Activated CD8-positive, alpha-beta memory T cell treated with anti-CD3 and anti-CD28 coated beads for 24 hours (primary cell): ENCODE data around the gene COL9A2.

Experiments
- DNase-seq: peaks from one replicate; pipeline ENCODE4 v3.0.0-alpha.2; 2020

Gene COL9A2

DNA sequence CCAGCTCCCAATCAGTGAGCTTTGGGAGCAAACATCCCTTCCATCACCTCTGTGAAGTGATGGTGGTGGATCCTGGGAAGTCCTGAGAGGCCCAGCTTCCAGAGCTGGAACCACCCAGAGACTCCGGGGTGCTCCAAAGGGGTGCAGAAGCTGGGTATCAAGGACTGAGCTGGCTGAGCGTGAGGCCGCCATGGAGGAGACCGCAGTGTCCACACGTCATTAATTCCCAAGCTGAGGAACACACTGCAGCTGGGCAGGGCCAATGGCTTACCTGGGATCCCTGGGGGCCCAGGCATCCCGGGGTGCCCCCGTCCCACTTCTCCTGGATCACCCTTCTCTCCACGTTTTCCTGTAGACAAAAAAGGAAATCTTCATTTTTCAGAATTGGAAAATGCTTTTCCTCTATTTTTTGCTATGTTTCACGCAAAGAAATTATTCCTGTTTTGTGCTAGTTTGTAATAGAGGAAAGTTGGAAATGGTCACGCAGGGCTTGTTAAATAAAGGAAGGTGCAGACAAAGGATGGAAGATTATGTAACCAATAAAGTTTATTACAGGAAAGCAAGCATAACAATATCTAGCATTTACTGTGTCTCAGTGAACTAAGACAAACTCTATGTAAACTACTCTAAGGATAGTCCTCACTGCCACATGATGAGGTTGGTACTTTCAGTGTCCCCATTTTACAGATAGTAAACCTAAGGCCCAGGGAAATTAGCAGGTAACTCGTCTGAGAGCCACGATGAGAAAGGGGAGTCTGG lies 15.4 kb downstream of the COL9A2 start:
- peak; percentile 19 for DNase-seq

DNA sequence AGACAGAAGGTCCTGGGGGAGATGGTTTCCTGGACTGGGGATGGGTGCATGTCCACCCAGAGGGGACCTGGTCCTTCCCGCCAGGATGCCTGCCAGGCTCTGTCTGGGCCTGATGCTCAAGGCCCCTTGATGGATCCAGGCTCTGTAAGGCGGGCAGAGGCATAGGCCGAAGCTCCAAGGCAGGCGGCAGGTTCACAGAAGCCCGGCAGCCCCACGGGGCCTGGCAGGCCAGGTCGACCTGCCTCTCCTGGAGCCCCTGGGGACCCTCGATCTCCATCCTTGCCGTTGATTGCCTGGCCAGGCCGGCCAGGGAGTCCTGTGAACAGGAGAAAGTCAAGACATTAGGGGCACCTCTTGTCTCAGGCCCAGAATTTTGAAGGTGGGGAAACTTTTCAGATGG lies 16.0 kb downstream of the COL9A2 start:
- no peak for DNase-seq

DNA sequence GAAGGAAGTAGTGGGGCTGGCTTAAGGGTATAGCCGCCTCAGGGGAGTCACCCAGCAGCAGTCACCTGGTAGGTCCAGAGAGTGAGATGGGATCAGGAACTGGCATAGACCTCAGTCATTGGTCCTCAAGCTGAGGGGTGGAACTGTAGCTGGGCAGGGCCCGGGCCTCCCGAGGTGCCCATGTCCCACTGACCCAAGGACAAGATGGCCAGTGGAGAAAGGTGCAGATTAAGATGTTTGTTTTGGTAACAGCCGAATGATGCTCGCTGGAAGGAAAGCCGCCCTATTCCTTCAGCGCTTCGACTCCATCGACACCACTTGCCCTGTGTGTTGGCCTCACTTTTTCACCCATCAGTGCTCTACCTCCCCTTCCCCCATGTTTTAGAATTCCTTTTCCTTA lies 16.4 kb downstream of the COL9A2 start:
- peak; percentile 30 for DNase-seq

DNA sequence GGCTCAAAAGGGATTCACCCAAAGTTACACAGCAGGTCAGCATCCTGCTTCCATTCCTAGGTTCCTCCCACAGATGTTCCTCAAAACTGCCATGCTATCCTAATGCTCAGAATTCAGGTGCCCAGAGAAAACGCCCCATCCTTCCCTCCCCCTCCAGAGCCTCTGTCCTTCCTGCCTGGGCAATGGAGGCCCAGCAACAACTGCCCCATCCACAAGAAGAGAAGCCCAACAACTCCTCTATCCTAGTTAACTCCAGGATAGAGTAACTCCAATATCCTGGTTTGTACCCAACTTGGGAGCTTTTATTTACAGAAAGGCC lies 16.9 kb downstream of the COL9A2 start:
- DNase-seq: no peak

DNA sequence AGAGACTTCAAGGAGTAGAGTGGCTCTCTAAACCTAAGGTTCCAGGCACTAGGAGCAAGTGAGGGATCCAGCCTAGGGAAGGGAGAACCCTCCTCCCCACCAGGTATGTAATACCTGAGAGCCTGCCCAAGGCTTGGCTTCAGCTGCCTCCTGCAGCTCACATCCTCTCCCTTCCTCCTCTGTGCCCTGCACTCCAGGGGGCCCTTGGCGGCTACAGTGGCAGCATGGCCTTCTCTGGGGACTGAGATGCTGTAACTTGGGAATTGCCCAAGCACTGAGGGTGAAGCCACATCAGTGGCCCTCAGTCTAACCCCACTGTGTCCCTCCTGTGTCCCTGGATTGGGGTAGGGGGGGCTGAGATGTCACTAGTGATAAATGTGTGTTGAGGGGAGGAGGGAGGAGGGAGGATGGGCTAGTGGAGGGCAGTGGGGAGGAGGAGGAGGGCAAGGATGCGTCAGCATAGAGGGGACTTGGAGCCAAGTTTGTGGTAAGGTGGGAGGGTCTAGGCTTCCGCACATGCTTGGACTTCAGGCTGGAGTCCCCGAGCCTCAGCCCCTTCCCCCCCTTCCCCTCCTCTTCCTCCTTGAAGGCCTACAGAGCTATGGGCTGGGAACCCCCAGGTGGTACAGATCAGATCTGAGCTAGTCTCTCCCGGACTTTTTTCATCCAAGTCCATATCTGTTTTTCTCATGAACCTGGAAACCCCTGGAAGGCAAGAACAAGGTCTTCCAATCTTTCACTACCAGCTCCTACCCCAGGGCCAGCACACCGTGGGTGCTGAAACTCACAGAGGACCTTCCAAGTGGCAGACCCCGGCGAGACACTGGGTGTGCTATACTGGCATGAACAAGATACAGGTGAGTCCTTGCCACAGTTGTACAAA lies 17.5 kb downstream of the COL9A2 start:
- no peak for DNase-seq

DNA sequence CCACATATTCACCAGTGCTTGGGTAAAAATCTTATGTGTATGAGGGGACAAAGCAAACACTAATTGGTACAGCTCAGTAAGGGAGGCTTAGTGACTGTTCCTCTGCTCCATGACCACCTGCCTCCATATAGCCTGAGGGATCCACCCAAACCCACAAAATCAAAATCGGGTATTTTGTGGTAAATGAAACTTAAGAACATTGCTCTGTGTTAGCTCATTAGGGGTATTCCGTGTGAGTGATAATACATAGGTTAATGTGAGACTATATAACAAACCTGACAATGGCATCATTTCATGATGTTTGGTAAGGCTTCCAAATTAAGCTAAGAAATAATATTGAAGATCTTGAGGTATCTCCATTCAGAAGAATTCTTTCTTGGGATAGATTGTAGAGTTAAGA lies 25.8 kb downstream of the COL9A2 start:
- no peak for DNase-seq

DNA sequence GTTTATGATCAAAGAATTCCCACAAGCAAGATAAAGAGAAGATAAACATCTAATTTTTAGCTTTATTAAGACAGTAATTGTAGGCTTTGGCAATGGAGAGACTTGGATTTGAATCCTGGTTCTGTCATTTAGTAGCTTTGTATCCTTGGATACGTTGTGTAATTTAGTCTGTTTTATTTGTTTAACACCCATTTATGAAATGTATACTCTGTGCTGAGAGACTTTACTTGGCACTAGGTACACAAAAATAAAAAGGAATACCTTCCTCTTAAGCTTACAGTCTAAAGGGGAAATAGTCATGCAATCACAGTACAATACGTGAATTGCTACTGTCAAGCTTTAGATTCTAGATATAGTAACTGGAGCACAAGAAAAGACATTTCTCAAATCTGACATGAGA lies 35.2 kb downstream of the COL9A2 start:
- no peak for DNase-seq

DNA sequence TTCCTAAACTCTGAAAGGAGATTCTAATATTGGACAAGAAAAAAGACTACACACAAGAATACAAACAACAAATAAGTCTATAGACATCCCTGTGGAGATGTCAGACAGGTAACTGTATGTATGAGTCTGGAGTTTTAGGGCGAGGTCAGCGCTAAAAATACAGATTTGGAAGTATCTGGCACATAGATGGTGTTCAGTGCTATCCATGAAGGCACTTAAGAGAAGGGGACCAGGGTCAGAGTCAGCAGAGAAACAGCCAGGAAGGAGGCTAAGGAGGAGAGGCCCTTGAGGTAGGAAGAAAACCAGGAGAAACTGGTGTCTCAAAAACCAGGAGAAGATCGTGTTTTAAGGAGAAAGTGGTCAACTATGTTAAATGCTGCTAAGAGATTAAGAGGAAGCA lies 41.0 kb downstream of the COL9A2 start:
- DNase-seq: no peak

DNA sequence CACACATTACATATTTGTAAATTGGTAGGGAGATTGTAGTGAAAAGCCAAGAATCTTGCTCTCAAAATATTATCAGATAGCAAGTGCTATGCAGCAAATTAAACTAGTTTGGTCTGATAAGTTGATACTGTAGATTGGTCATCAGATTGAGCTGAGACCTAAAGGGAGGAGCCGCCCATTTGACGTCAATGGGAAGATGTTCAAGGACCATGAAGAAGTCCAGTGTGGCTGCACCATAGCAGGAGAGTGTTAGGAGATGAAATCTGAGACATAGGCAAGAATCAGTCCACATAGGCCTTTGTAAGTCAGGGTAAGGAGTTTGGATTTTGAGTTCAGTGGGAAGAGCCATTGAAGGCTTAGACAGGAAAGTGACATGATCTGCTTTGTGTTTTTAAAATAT lies 42.8 kb downstream of the COL9A2 start:
- no peak for DNase-seq

DNA sequence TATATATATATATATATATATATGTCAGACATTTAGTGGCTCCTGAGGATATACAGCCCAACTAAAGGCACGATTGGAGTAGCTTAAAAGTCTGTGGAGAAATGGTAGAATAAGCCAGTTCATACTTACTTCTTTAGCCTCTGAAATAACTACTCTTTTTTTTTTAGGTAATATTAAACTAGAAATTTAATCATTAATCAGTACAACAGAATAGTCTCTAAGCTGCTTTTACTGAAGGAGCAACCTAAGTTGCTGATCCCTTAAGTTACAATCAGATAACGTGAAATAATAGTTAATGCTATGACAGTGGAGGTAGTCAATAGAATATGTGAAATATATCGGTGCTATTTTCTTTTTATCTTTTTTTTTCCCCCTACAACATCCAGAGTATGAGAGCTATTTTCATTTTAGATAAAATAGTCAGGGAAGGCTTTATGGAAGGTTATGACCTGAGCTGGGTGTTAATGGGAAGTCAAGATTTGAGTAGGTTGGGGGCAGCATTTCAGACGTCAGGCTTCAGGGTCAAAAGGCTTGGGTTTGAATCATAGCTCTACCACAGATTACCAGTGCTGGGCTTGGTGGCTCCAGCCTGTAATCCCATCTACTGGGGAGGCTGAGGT lies 43.4 kb downstream of the COL9A2 start:
- DNase-seq: no peak

DNA sequence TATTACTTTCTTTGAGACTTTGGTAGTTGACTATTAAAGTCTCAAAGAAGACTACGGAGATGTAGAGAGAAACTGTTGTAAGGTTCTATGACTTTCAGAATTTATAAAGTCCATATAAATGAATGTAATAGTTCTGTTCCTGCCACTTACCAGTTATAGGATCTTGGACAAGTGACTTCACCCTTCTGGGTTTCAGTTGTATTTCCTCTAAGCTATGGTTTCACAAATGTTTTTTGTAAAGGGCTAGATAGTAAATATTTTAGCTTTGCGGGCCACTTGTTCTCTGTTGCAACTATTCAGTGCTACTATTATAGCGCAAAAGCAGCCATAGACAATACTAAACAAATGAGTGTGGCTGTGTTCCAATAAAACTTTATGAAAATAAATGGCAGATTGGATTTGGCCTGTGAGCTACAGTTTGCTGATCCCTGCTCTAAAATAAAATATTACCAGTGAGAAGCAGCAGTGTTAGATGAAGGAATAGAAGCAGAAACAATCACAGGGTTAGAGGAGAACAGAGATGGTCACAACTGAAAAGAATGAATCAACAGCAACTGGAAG lies 44.4 kb downstream of the COL9A2 start:
- DNase-seq: no peak

DNA sequence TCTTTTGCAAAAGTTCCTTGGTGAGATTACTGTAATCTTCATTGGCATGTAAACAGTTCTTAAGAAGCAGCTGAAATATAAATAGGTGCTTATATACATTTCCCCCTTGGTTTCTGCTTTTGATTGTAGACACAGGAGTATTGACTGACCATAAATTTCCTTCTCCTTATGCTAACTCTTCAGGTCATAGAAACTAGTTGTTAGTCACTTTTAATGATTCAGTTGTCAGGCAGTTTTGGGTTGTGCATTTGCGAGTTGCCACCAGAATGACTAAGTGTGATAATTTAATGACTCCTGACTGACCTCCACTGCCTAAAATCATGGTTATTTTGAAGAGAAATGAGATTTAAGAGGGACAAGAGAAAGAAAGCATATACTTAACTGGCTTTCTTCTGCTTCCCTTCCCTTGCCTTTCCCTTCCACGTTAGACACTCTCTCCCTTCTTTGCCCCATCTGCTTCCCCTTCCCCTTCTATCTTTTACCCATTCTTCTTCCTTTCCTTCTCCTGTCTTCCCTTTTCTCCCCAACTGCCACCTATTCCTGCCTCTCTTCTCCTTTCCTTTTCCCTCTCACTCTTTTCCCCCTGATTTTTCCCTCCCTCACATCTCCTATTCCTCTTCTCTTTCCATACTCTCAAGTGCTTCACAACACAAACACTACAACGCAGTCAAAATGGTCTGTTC lies 46.8 kb downstream of the COL9A2 start:
- DNase-seq: no peak

DNA sequence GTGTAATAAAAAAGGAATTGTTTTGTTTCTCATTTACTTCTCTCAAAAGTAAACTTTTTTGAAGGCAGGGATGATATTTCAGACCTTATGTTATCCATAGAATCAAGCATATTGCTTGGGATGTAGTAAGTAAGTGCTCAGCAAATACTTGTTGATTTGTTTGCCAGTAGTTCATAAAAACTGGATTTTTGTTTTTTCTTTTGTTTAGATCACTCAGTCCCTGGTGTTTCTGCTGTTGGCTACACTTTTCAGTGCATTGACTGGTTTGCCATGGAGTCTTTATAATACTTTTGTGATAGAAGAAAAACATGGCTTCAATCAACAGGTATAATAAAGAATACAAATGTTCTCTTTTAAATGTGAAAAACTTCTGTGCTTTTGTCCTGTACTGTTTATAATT lies 48.9 kb downstream of the COL9A2 start:
- DNase-seq: no peak

DNA sequence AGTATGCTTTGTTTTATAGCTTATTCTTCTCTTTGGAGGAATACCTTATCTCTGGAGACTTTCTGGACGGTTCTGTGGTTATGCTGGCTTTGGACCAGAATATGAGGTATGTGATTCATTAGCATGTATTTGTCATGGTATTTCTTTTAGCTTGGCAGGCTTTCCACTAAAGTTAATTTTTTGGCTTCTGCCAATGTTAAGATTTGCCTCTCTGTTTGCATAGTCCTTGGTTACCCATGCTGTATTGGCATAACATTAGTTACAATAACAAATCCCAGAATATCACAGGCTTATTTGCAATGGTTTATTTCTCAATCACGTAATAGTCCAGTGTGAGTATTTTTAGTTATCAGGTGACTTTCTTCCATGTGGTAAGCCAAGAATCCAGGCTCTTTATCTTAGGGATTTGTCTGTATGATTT lies 49.3 kb downstream of the COL9A2 start:
- no peak for DNase-seq

DNA sequence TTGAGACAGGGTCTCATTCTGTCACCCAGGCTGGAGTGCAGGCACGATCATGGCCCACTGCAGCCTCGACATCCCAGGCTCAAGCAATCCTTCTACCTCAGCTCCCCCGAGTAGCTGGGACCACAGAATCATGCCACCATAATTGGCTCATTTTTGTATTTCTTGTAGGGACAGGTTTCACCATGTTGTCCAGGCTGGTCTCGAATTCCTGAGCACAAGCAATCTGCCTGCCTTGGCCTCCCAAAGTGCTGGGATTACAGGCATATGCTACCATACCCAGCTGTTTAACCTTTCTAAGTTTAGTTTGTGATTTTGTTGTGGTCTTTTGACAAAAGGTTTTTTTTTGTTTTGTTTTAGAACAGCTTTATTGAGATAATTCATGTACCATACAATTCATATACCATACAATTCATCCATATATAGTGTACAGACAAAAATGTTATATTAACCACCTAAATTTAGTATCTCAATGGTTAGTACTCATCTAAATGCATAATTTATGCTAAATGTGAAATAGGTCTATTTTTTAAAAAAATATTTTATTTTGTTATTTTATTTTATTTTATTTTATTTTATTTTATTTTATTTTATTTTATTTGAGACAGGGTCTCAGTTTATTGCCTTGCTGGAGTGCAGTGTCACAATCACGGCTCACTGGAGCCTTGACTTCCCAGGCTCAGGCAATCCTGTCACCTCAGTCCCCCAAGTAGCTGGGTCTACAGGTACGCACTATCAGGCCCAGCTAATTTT lies 50.1 kb downstream of the COL9A2 start:
- DNase-seq: no peak

DNA sequence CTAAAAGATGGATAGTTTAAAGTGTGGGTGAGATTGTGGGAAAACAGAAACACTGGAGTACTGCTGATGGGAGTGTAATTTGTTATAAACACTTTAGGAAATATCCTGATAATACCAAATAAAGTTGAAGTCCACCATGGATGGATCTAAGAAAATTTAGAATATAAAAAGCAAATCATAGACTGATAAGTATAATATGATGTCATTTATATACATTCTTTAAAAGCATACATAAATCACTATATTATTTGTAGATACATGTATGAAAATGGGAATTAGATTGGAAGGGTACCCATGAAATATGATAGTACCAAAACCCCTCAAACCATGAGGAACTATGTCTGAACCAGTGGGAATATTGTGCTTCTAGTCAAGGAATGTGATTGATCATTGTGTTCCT lies 51.2 kb downstream of the COL9A2 start:
- DNase-seq: no peak

DNA sequence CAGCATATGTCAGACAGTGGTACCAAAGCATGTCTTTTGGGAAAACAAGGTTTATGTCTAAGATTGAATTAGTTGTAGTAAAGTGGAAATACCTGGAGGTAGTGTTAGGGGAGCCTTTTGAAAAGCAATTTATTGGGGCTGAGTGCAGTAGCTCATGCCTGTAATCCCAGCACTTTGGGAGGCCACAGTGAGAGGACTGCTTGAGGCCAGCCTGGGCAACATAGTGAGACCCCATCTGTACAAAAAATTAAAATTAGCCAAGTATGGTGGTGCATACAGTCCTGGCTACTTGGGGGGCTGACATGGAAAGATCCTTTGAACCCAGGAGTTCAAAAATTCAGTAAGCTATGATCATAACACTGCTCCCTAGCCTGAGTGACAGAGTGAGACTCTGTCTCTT lies 51.8 kb downstream of the COL9A2 start:
- DNase-seq: no peak

DNA sequence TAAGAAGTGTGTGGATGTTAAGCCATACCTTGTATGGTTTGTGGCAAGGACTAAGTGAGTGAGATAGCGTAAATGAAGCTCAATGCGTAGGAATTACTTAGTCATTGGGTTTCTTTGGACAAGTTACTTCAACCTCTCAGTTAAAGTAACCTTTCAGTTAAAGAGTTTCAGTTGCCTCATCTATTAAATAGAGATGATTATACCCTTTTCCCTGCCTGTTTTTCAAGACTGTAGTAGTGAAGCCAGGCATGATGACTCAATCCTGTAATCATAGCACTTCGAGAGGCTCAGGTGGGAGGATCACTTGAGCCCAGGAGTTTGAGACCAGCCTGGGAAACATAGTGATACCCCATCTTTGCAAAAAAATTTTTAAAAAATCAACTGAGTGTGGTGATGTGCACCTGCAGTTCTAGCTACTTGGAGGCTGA lies 52.7 kb downstream of the COL9A2 start:
- no peak for DNase-seq

DNA sequence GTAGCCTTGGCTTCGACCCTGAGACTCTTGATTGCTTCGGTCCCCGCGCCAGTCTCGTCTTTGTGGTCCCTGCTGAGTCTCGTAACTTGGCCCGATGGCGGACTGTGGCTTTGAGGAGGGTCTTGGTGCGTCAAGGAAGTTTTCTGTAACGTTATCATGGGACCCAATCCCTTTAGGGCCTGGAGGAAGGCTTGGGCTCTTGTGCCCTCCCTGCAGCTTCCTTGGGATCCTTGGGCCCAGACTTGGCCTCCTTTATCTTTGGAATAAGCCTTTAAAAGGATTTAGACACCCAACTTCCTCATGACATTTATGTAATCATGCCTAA lies 58.7 kb downstream of the COL9A2 start:
- DNase-seq: no peak

DNA sequence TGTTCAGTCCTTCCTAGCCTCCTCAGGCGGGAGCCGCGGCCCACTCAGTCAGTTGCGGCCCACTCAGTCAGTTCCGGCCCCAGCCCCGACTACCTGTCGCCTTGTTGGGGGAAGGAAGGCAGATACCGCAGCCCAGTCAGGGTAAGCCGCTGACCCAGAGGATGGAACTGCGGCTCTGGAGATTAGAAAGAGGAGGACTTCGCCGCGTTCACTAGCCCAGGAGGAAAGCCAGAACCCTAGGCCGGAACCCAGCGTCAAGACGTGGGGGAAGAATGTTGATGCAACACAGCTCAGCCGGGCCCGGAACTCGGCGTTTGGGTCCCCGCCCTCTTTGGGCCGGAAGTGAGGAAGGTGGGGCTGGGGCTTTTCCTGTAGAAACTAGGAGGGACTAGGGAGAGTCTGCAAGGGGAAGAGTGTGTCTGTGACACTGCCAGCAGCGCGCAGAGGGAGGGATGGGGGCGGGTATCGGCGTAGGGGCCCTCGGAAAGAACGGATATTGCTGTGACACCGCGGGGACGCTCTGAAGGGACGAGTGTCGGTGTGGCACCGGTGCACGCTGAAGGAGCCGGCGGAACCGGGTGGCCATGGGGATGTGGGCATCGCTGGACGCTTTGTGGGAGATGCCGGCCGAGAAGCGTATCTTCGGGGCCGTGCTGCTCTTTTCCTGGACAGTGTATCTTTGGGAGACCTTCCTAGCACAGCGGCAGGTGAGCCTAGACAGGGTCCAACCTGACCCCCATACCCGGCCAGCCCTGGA lies 59.2 kb downstream of the COL9A2 start, which contains the start of gene ZMPSTE24:
TSS of gene ZMPSTE24 (plus strand) at position 549 of the 757 bp plus-strand sequence. CDS start at position 585, 36 bp downstream.
- peak; percentile 97 for DNase-seq

DNA sequence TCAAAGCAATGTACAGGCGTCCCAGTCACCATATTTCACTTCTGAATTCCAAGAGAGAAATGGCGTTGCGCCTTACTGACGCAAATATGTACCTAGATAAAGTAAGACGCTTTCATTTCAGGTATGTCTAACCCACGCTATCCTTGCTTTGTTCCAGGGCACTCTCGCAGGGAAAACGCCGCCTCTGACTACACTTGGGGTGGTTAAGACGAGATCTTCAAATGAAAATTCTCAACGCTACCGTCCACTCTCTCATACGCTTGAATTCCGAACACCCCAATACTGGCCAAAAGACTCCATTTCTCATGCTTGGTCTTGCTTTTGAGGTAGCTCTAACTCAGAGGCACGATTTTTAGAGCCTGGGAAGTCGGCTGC lies 59.8 kb downstream of the COL9A2 start:
- no peak for DNase-seq
